Suprapubic skin (tissue), 3 donors: ENCODE data around the gene GLIS1.

ENCODE experiments used
- EP300 ChIP-seq: sonication (generic); formaldehyde crosslinking; IDR thresholded peaks from one replicate; pipeline ENCODE4 v1.6.1; 2017; ENCODE audit warnings: antibody characterized with exemption
- TF ChIP-seq, protein P1 (sequence below), 2 donors: fragments of 200-600 bp in 1 of 2; fragments of 450-650 bp in 1 of 2; sonication (generic) in 1 of 2; IDR thresholded peaks; one replicate each; pipeline ENCODE4 v1.5.1; 2016 to 2019; ENCODE audit warnings: antibody characterized with exemption in 2 of 2, mild to moderate bottlenecking in 1 of 2, moderate library complexity in 1 of 2

DNA sequence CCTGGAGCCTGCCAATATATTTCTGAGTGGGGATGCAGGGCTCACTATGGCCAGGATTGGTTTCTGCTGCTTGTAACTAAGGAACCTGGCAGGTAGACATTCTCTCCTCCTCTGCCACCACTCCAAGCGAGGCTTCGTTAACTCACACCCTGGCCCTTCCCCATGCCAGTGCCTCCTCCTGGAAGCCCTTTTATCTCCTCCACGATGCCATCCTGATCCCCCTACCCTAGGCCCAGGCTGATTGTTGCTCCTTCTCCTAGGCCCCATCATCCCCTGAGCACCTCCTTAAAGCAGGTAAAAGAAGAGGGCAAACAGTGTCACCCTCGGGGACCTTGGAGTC, 161.2 kb downstream of the GLIS1 start:
- TF ChIP-seq, protein P1, sequence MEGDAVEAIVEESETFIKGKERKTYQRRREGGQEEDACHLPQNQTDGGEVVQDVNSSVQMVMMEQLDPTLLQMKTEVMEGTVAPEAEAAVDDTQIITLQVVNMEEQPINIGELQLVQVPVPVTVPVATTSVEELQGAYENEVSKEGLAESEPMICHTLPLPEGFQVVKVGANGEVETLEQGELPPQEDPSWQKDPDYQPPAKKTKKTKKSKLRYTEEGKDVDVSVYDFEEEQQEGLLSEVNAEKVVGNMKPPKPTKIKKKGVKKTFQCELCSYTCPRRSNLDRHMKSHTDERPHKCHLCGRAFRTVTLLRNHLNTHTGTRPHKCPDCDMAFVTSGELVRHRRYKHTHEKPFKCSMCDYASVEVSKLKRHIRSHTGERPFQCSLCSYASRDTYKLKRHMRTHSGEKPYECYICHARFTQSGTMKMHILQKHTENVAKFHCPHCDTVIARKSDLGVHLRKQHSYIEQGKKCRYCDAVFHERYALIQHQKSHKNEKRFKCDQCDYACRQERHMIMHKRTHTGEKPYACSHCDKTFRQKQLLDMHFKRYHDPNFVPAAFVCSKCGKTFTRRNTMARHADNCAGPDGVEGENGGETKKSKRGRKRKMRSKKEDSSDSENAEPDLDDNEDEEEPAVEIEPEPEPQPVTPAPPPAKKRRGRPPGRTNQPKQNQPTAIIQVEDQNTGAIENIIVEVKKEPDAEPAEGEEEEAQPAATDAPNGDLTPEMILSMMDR (IDR thresholded peaks at IDR 0.05): no peak
- TF ChIP-seq EP300: no peak
